Activated CD8-positive, alpha-beta memory T cell treated with anti-CD3 and anti-CD28 coated beads, Interleukin-2, amount 10 ng/mL, durations not matched to agents 7 days and 5 days (primary cell): ENCODE data around the gene SVBP. TPM values are rescaled to one million over a fixed set of nuclear protein-coding genes. Genes with fewer than 3 reads are reported as not detected.
"Not testable (repeated sequence)": the region's sequence is repeated elsewhere in the genome, so short reads cannot be mapped to it uniquely, and the experiment has no call there.

ENCODE experiments used
- ATAC-seq: fragments of 150-1000 bp; cut with Tn5 transposase; one replicate; pipeline ENCODE4 v1.10.0; 2021; ENCODE audit warnings: moderate library complexity
- CTCF ChIA-PET: fragments of 350-600 bp; sonication (Branson Sonifier 250); formaldehyde crosslinking; loops from one replicate; lab custom pipeline; 2021; ENCODE audit warnings: antibody characterized with exemption; lab: Charles Lee
- DNase-seq: peaks from one replicate; pipeline ENCODE4 v3.0.0-alpha.2; 2020
- H3K27ac Mint-ChIP-seq: one replicate; pipeline ENCODE4 v1.8.0; 2021; ENCODE audit warnings: mild to moderate bottlenecking, mixed read lengths
- H3K27me3 Mint-ChIP-seq: one replicate; pipeline ENCODE4 v1.8.0; 2021; ENCODE audit warnings: mixed read lengths
- H3K36me3 Mint-ChIP-seq: one replicate; pipeline ENCODE4 v1.8.0; 2021; ENCODE audit warnings: mild to moderate bottlenecking, mixed read lengths
- H3K4me1 Mint-ChIP-seq: one replicate; pipeline ENCODE4 v1.8.0; 2021; ENCODE audit warnings: mixed read lengths
- H3K4me3 Mint-ChIP-seq: one replicate; pipeline ENCODE4 v1.8.0; 2021; ENCODE audit warnings: mild to moderate bottlenecking, moderate library complexity, mixed read lengths
- H3K9me3 Mint-ChIP-seq: one replicate; pipeline ENCODE4 v1.8.0; 2022; ENCODE audit warnings: low read depth, mixed read lengths
- total RNA-seq, 2 experiments: library from RNA; stranded (reverse); gene quantifications; one replicate each; pipeline ENCODE4 v1.2.3, GENCODE V29; 2021

The SVBP gene
- 10 to 100 TPM; 11.5 to 14.8 TPM for total RNA-seq

- Mint-ChIP-seq H3K36me3 (peaks cover 1% of the 10 kb centered on the region), H3K9me3 (no peaks in the 10 kb centered on the region), H3K4me1 (peaks cover 19% of the 10 kb centered on the region), H3K4me3 (peak within 1 kb of the TSS; percentile 70), H3K27me3 (no peaks in the 10 kb centered on the region), H3K27ac (peak within 1 kb of the TSS; percentile 80)
- DNase-seq = peak; percentile 94
- peak; percentile 91 for ATAC-seq
- CTCF ChIA-PET = interaction anchor here (0.9 to 2.1 kb wide), 12 partner anchors 12 to 258 kb away, joined by 3 to 18 read pairs (median 5); partner anchors contain the start of genes C1orf50, P3H1 and ZNF691
These were observed at the start of gene SVBP, which contains the start of gene ERMAP for GRCh38 chr1:42816585-42817439. Gene SVBP, minus strand, starts transcription at chr1:42817397. Its CDS starts 853 bp downstream, at chr1:42816544. Gene ERMAP, plus strand, starts transcription at chr1:42817122. Its CDS starts 13,327 bp downstream, at chr1:42830449.

GRCh38 chr1:42866549-42866948 lies 49.4 kb upstream of the SVBP start:
- CTCF ChIA-PET = no interaction called here
- ATAC-seq (no peak), DNase-seq (no peak)
- Mint-ChIP-seq H3K27me3 (peaks cover 15% of the 10 kb centered on the region), H3K27ac (no peak overlapping the region), H3K9me3 (peaks cover 2% of the 10 kb centered on the region), H3K4me1 (no peaks in the 10 kb centered on the region), H3K36me3 (no peaks in the 10 kb centered on the region), H3K4me3 (no peak overlapping the region)

GRCh38 chr1:42861014-42861399 lies 43.8 kb upstream of the SVBP start:
- CTCF ChIA-PET = interaction anchor here (1.1 kb wide), 1 partner anchor 13 kb away, joined by 4 read pairs; no protein-coding TSS in a partner anchor
- H3K27me3 Mint-ChIP-seq = peaks cover 33% of the 10 kb centered on the region

GRCh38 chr1:42860339-42861013 lies 43.3 kb upstream of the SVBP start:
- H3K36me3 Mint-ChIP-seq = peaks cover 15% of the 10 kb centered on the region
- CTCF ChIA-PET = no interaction called here

More at GRCh38 chr1:42861014-42861399, 43.8 kb upstream of the SVBP start:
- peaks cover 14% of the 10 kb centered on the region for H3K9me3 Mint-ChIP-seq
- ATAC-seq (no peak), DNase-seq (no peak)
- no peak overlapping the region for H3K4me3 Mint-ChIP-seq
- no peak overlapping the region for H3K27ac Mint-ChIP-seq
- no peaks in the 10 kb centered on the region for H3K4me1 Mint-ChIP-seq
- H3K36me3 Mint-ChIP-seq = peaks cover 11% of the 10 kb centered on the region

GRCh38 chr1:42859366-42859765 lies 42.2 kb upstream of the SVBP start:
- H3K27me3 Mint-ChIP-seq = peaks cover 28% of the 10 kb centered on the region
- DNase-seq, CTCF ChIA-PET, H3K27ac Mint-ChIP-seq, H3K4me1 Mint-ChIP-seq, H3K4me3 Mint-ChIP-seq, ATAC-seq: not testable (repeated sequence)
- peaks cover 17% of the 10 kb centered on the region for H3K9me3 Mint-ChIP-seq
- peaks cover 18% of the 10 kb centered on the region for H3K36me3 Mint-ChIP-seq

More at GRCh38 chr1:42860339-42861013, 43.3 kb upstream of the SVBP start:
- no peak overlapping the region for H3K4me3 Mint-ChIP-seq
- no peak for ATAC-seq
- H3K9me3 Mint-ChIP-seq = peaks cover 17% of the 10 kb centered on the region
- H3K4me1 Mint-ChIP-seq = no peaks in the 10 kb centered on the region
- no peak overlapping the region for H3K27ac Mint-ChIP-seq
- no peak for DNase-seq
- peaks cover 30% of the 10 kb centered on the region for H3K27me3 Mint-ChIP-seq

- H3K27ac Mint-ChIP-seq, H3K4me3 Mint-ChIP-seq, ATAC-seq, H3K4me1 Mint-ChIP-seq, CTCF ChIA-PET, DNase-seq: not testable (repeated sequence)
- H3K36me3 Mint-ChIP-seq = peaks cover 33% of the 10 kb centered on the region
- peaks cover 16% of the 10 kb centered on the region for H3K9me3 Mint-ChIP-seq
- H3K27me3 Mint-ChIP-seq = peaks cover 19% of the 10 kb centered on the region
These were observed 39.4 kb upstream of the SVBP start for GRCh38 chr1:42856554-42856953.

GRCh38 chr1:42853116-42853884 lies 36.1 kb upstream of the SVBP start:
- no peaks in the 10 kb centered on the region for H3K27me3 Mint-ChIP-seq
- H3K4me1 Mint-ChIP-seq = peaks cover 15% of the 10 kb centered on the region
- CTCF ChIA-PET = interaction anchor here (1.2 kb wide), 1 partner anchor 17 kb away, joined by 3 read pairs; no protein-coding TSS in a partner anchor
- no peak overlapping the region for H3K4me3 Mint-ChIP-seq
- H3K27ac Mint-ChIP-seq = no peak overlapping the region
- ATAC-seq (no peak), DNase-seq (no peak)
- H3K9me3 Mint-ChIP-seq = peaks cover 7% of the 10 kb centered on the region
- peaks cover 57% of the 10 kb centered on the region for H3K36me3 Mint-ChIP-seq

GRCh38 chr1:42852608-42852980 lies 35.4 kb upstream of the SVBP start:
- no peak overlapping the region for H3K4me3 Mint-ChIP-seq
- DNase-seq (no peak), ATAC-seq (no peak)
- CTCF ChIA-PET = interaction anchor here (1.2 kb wide), 1 partner anchor 17 kb away, joined by 3 read pairs; no protein-coding TSS in a partner anchor
- no peaks in the 10 kb centered on the region for H3K27me3 Mint-ChIP-seq
- H3K9me3 Mint-ChIP-seq = peaks cover 7% of the 10 kb centered on the region
- no peak overlapping the region for H3K27ac Mint-ChIP-seq
- peaks cover 22% of the 10 kb centered on the region for H3K4me1 Mint-ChIP-seq
- H3K36me3 Mint-ChIP-seq = peaks cover 56% of the 10 kb centered on the region

- CTCF ChIA-PET = interaction anchor here (1.2 kb wide), 1 partner anchor 16 kb away, joined by 3 read pairs; no protein-coding TSS in a partner anchor
- Mint-ChIP-seq H3K36me3 (peaks cover 52% of the 10 kb centered on the region), H3K27me3 (no peaks in the 10 kb centered on the region)
These were observed 34.9 kb upstream of the SVBP start for GRCh38 chr1:42851960-42852607.

GRCh38 chr1:42851420-42851819 lies 34.2 kb upstream of the SVBP start:
- no peaks in the 10 kb centered on the region for H3K27me3 Mint-ChIP-seq
- H3K4me1 Mint-ChIP-seq = peaks cover 29% of the 10 kb centered on the region
- DNase-seq (no peak), ATAC-seq (no peak)
- H3K9me3 Mint-ChIP-seq = peaks cover 5% of the 10 kb centered on the region
- H3K27ac Mint-ChIP-seq = no peak overlapping the region
- CTCF ChIA-PET = no interaction called here
- H3K4me3 Mint-ChIP-seq = no peak overlapping the region
- peaks cover 52% of the 10 kb centered on the region for H3K36me3 Mint-ChIP-seq

More at GRCh38 chr1:42851960-42852607, 34.9 kb upstream of the SVBP start:
- ATAC-seq (no peak), DNase-seq (no peak)
- Mint-ChIP-seq H3K27ac (no peak overlapping the region), H3K4me1 (peaks cover 27% of the 10 kb centered on the region), H3K4me3 (no peak overlapping the region), H3K9me3 (peaks cover 5% of the 10 kb centered on the region)

- Mint-ChIP-seq H3K27me3 (no peaks in the 10 kb centered on the region), H3K36me3 (peaks cover 45% of the 10 kb centered on the region), H3K4me1 (peaks cover 34% of the 10 kb centered on the region), H3K27ac (no peak overlapping the region), H3K4me3 (no peak overlapping the region), H3K9me3 (peaks cover 2% of the 10 kb centered on the region)
- no peak for DNase-seq
- ATAC-seq = no peak
- CTCF ChIA-PET = interaction anchor here (1.2 kb wide), 1 partner anchor 84 kb away, joined by 3 read pairs; no protein-coding TSS in a partner anchor
These were observed 32.7 kb upstream of the SVBP start for GRCh38 chr1:42849944-42850343.

- H3K27ac Mint-ChIP-seq = peak overlapping the region; percentile 81
- H3K4me1 Mint-ChIP-seq = peaks cover 34% of the 10 kb centered on the region
- H3K9me3 Mint-ChIP-seq = peaks cover 2% of the 10 kb centered on the region
- no peak overlapping the region for H3K4me3 Mint-ChIP-seq
- H3K36me3 Mint-ChIP-seq = peaks cover 44% of the 10 kb centered on the region
- no peak for DNase-seq
- CTCF ChIA-PET = interaction anchor here (1.2 to 3.2 kb wide), 3 partner anchors 17 to 83 kb away, joined by 3 to 15 read pairs (median 4); no protein-coding TSS in a partner anchor
- H3K27me3 Mint-ChIP-seq = no peaks in the 10 kb centered on the region
- no peak for ATAC-seq
These were observed 31.8 kb upstream of the SVBP start for GRCh38 chr1:42848823-42849537.
